Measurements from ENCODE around the gene CCNE1. TPM values are rescaled to one million over a fixed set of nuclear protein-coding genes. Genes with fewer than 3 reads are reported as not detected.

CCNE1 gene
- total RNA-seq, 2 donors from 2014 or later, result 33.3 to 34.9 TPM

DNA sequence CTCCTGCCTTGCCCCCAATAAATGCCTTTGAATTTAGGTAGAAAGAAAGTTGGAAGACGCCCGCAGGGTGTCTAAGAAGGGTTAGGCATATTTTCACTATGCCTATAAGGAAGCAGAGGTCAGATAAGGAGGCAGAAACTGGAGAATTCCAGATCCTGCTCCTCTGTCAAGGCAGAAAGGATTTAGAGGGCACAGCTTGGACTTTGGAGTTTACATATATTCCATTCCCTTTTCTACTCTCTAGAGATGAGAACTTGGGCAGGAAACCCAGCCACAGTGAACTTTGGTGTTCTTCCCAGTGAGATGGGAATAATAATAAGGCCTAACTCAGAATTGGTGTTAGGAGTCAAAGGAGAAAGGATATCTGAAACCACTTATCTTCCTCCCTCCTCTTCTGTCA, 37.4 kb downstream of the CCNE1 start:
- WGBS, 2 experiments (ENCODE audit: insufficient coverage in 1 of 2, insufficient read length in 1 of 2), result 88 to 94% methylated on average over 2 of the region's 2 CpGs
- peaks cover 6% of the 10 kb centered on the region for H3K4me1 Mint-ChIP-seq
- H3K4me3 ChIP-seq (ENCODE audit: low read length), result no peak overlapping the region

DNA sequence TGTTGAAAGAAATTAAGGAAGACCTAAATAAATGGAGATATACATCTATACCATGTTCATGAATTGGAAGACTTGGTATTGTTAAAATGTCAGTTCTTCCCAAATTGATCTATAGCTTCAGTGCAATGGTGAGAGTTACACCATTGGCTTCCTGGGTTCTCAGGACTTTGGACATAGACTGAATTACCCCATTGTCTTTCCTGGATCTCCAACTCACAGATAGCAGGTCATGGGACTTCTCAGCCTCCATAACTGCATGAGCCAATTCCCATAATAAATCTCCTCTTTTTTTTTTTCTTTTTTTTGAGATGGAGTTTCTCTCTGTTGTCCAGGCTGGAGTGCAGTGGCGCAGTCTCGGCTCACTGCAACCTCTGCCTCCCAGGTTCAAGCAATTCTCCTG, 38.7 kb downstream of the CCNE1 start:
- peaks cover 7% of the 10 kb centered on the region for H3K27me3 ChIP-seq (ENCODE audit: control insufficient read depth, insufficient read depth, low read length, poor library complexity, severe bottlenecking)
- H3K4me3 Mint-ChIP-seq, result no peak overlapping the region

More for the DNA sequence above, 37.4 kb downstream of the CCNE1 start:
- Histone ChIP-seq H3K36me3 (ENCODE audit: control insufficient read depth, insufficient read depth, low read length) (no peaks in the 10 kb centered on the region), H3K27ac (ENCODE audit: low read depth, low read length) (no peak overlapping the region), H3K27me3 (ENCODE audit: control insufficient read depth, insufficient read depth, low read length, poor library complexity, severe bottlenecking) (peaks cover 7% of the 10 kb centered on the region), H3K9me3 (ENCODE audit: control insufficient read depth, low read length) (no peaks in the 10 kb centered on the region), H3K4me1 (ENCODE audit: control insufficient read depth, insufficient read depth, low read length) (no peaks in the 10 kb centered on the region), H3K9ac (ENCODE audit: extremely low read depth, low read length, poor library complexity, severe bottlenecking) (no peak overlapping the region)
- TF ChIP-seq CTCF (conservative IDR thresholded peaks at IDR 0.05), result no peak
- no peak overlapping the region for H3K4me3 Mint-ChIP-seq
- no peaks in the 10 kb centered on the region for H3K9me3 Mint-ChIP-seq
- peaks cover 24% of the 10 kb centered on the region for H3K27me3 Mint-ChIP-seq (ENCODE audit: insufficient read depth)
- peak; percentile 3 for DNase-seq
- H3K27ac Mint-ChIP-seq, result no peak overlapping the region
- no peaks in the 10 kb centered on the region for H3K36me3 Mint-ChIP-seq (ENCODE audit: low read depth)

GRCh38 chr19:29851769-29852521, 40.2 kb downstream of the CCNE1 start:
- H3K27ac Mint-ChIP-seq, result no peak overlapping the region
- no peaks in the 10 kb centered on the region for H3K36me3 Mint-ChIP-seq (ENCODE audit: low read depth)
- H3K4me1 ChIP-seq (ENCODE audit: control insufficient read depth, insufficient read depth, low read length), result no peaks in the 10 kb centered on the region
- DNase-seq, result peak; percentile 13
- no peak overlapping the region for H3K27ac ChIP-seq (ENCODE audit: low read depth, low read length)
- no peaks in the 10 kb centered on the region for H3K9me3 Mint-ChIP-seq
- H3K36me3 ChIP-seq (ENCODE audit: control insufficient read depth, insufficient read depth, low read length), result no peaks in the 10 kb centered on the region
- H3K9ac ChIP-seq (ENCODE audit: extremely low read depth, low read length, poor library complexity, severe bottlenecking), result no peak overlapping the region
- peaks cover 22% of the 10 kb centered on the region for H3K27me3 Mint-ChIP-seq (ENCODE audit: insufficient read depth)
- peaks cover 7% of the 10 kb centered on the region for H3K27me3 ChIP-seq (ENCODE audit: control insufficient read depth, insufficient read depth, low read length, poor library complexity, severe bottlenecking)
- no peaks in the 10 kb centered on the region for H3K9me3 ChIP-seq (ENCODE audit: control insufficient read depth, low read length)
- peaks cover 6% of the 10 kb centered on the region for H3K4me1 Mint-ChIP-seq
- H3K4me3 Mint-ChIP-seq, result no peak overlapping the region
- WGBS, 2 experiments (ENCODE audit: insufficient coverage in 1 of 2, insufficient read length in 1 of 2), result 87 to 100% methylated on average over 1 to 3 of the region's 3 CpGs
- TF ChIP-seq CTCF (conservative IDR thresholded peaks at IDR 0.05), result no peak
- no peak overlapping the region for H3K4me3 ChIP-seq (ENCODE audit: low read length)

More for the DNA sequence above, 38.7 kb downstream of the CCNE1 start:
- Mint-ChIP-seq H3K4me1 (peaks cover 9% of the 10 kb centered on the region), H3K9me3 (no peaks in the 10 kb centered on the region), H3K27ac (no peak overlapping the region), H3K36me3 (ENCODE audit: low read depth) (no peaks in the 10 kb centered on the region), H3K27me3 (ENCODE audit: insufficient read depth) (peaks cover 24% of the 10 kb centered on the region)
- H3K9me3 ChIP-seq (ENCODE audit: control insufficient read depth, low read length), result no peaks in the 10 kb centered on the region
- TF ChIP-seq CTCF (conservative IDR thresholded peaks at IDR 0.05), result no peak
- no peak overlapping the region for H3K27ac ChIP-seq (ENCODE audit: low read depth, low read length)
- H3K36me3 ChIP-seq (ENCODE audit: control insufficient read depth, insufficient read depth, low read length), result no peaks in the 10 kb centered on the region
- no peak overlapping the region for H3K9ac ChIP-seq (ENCODE audit: extremely low read depth, low read length, poor library complexity, severe bottlenecking)
- no peak overlapping the region for H3K4me3 ChIP-seq (ENCODE audit: low read length)
- H3K4me1 ChIP-seq (ENCODE audit: control insufficient read depth, insufficient read depth, low read length), result no peaks in the 10 kb centered on the region
- DNase-seq, result peak; percentile 0
- 80 to 100% methylated on average over 2 of the region's 2 CpGs for WGBS, 2 experiments (ENCODE audit: insufficient coverage in 1 of 2, insufficient read length in 1 of 2)

Measured in endodermal cell (in vitro differentiated cells).